HepG2 (cell line): ENCODE measurements around the gene HTR7. TPM values are rescaled to one million over a fixed set of nuclear protein-coding genes. Genes with fewer than 3 reads are reported as not detected.

Source experiments
- ATAC-seq: fragments of 200-7000 bp; cut with Tn5 transposase; 3 replicates; pipeline ENCODE4 v1.9.1; 2020; ENCODE audit warnings: mild to moderate bottlenecking, moderate library complexity
- BruUV-seq: library from RNA; stranded (reverse); fragments of 400-500 nt; replicated peaks from 2 replicates; lab custom pipeline; 2021; lab: Mats Ljungman, UMichigan
- CTCF ChIA-PET: fragments of 300-600 bp; formaldehyde crosslinking; extraction: SDS; loops from one replicate; lab custom pipeline; 2021; ENCODE audit warnings: low total read pairs, inconsistent platforms, low intra/inter-chr PET ratio; lab: Yijun Ruan, JAX
- POLR2A ChIA-PET: fragments of 350-600 bp; sonication (Branson Sonifier 250); formaldehyde crosslinking; loops from one replicate; lab custom pipeline; 2020; ENCODE audit warnings: antibody characterized with exemption, inconsistent platforms; lab: Yijun Ruan, JAX
- DNase-seq: peaks from one replicate; pipeline ENCODE4 v3.0.0-alpha.2; 2015; ENCODE audit warnings: low spot score
- FAIRE-seq: peaks from 3 replicates; lab custom pipeline; 2011; peaks lifted over from hg19 to GRCh38; lab: Jason Lieb, UNC
- H2AFZ ChIP-seq: one replicate; pipeline ENCODE4 v1.6.1; 2011; ENCODE audit warnings: low read length, inconsistent platforms
- H3K27ac ChIP-seq: fragments of 300-600 bp; 3 replicates; pipeline ENCODE4 v1.8.0; 2011; ENCODE audit warnings: mixed run types, mild to moderate bottlenecking, mixed read lengths, low read length, inconsistent platforms; ENCODE audit not compliant: insufficient read depth; ENCODE audit errors: extremely low read length
- H3K27me3 ChIP-seq, 2 experiments: fragments of 200-600 bp in 1 of 2; 2 replicates in 1 of 2; 3 replicates in 1 of 2; pipeline versions ENCODE4 v1.6.0 to v1.8.0; 2011; ENCODE audit warnings: low read length in 2 of 2, mild to moderate bottlenecking in 2 of 2, moderate library complexity in 2 of 2, inconsistent platforms in 1 of 2; ENCODE audit not compliant: insufficient read depth in 2 of 2, control insufficient read depth in 1 of 2
- H3K36me3 ChIP-seq, 2 experiments: fragments of 200-600 bp in 1 of 2; replicated peaks in 1 of 2; 2 replicates in 1 of 2; 3 replicates in 1 of 2; pipeline versions ENCODE4 v1.5.1 to v1.8.0; 2011; ENCODE audit warnings: low read length in 2 of 2, inconsistent platforms in 1 of 2; ENCODE audit not compliant: insufficient read depth in 2 of 2, control insufficient read depth in 1 of 2
- H3K4me1 ChIP-seq: 2 replicates; pipeline ENCODE4 v1.5.1; 2012; ENCODE audit warnings: low read length, inconsistent platforms; ENCODE audit not compliant: insufficient read depth
- H3K4me2 ChIP-seq: 2 replicates; pipeline ENCODE4 v1.6.0; 2011; ENCODE audit warnings: low read depth, low read length, inconsistent platforms
- H3K4me3 ChIP-seq, 3 experiments: fragments of 200-600 bp in 1 of 3; sonication (generic), shearing (Covaris generic) in 1 of 3; replicated peaks in 1 of 3; 2 replicates each; pipeline ENCODE4 v1.5.1; 2011 to 2016; ENCODE audit warnings: low read length in 3 of 3, inconsistent platforms in 2 of 3, low read depth in 2 of 3, mild to moderate bottlenecking in 2 of 3, control low read depth in 1 of 3, mixed read lengths in 1 of 3; ENCODE audit not compliant: insufficient read depth in 1 of 3
- H3K79me2 ChIP-seq: one replicate; pipeline ENCODE4 v1.6.1; 2011; ENCODE audit warnings: low read length, inconsistent platforms; ENCODE audit not compliant: insufficient read depth
- H3K9ac ChIP-seq: 2 replicates; pipeline ENCODE4 v1.6.0; 2011; ENCODE audit warnings: mild to moderate bottlenecking, low read depth, low read length, inconsistent platforms; ENCODE audit not compliant: insufficient read depth
- H3K9me3 ChIP-seq: 2 replicates; pipeline ENCODE4 v1.5.1; 2012; ENCODE audit warnings: mild to moderate bottlenecking, low read length
- H4K20me1 ChIP-seq: 2 replicates; pipeline ENCODE4 v1.6.0; 2011; ENCODE audit warnings: inconsistent platforms, mild to moderate bottlenecking, low read length, moderate library complexity; ENCODE audit not compliant: insufficient read depth
- ARNTL ChIP-seq: sonication (generic); formaldehyde crosslinking; IDR thresholded peaks from 2 replicates; pipeline ENCODE4 v1.4.0; 2020; ENCODE audit warnings: mild to moderate bottlenecking, missing genetic modification reagents
- ATF6 ChIP-seq: sonication (generic); formaldehyde crosslinking; conservative IDR thresholded peaks from 2 replicates; pipeline ENCODE4 v1.4.0; 2020; ENCODE audit warnings: missing genetic modification reagents
- FIP1L1 ChIP-seq: fragments of 200-400 bp; formaldehyde crosslinking; IDR thresholded peaks from 2 replicates; pipeline ENCODE4 v1.6.1; 2018; ENCODE audit warnings: low read depth, mild to moderate bottlenecking, low read length, moderate library complexity, borderline replicate concordance; ENCODE audit not compliant: insufficient read depth
- FOXP1 ChIP-seq, 2 experiments: fragments of 450-650 bp in 1 of 2; IDR thresholded peaks; 2 replicates each; pipeline ENCODE4 v1.6.1; 2017 to 2018; ENCODE audit warnings: antibody characterized with exemption in 1 of 2
- GLMP ChIP-seq: sonication (generic); formaldehyde crosslinking; IDR thresholded peaks from 2 replicates; pipeline ENCODE4 v1.9.0; 2021; ENCODE audit warnings: missing genetic modification reagents, mild to moderate bottlenecking, borderline replicate concordance
- KLF9 ChIP-seq: IDR thresholded peaks from 2 replicates; pipeline ENCODE4 v1.6.1; 2016; ENCODE audit warnings: low read depth
- MATR3 ChIP-seq: sonication (generic); formaldehyde crosslinking; IDR thresholded peaks from 2 replicates; pipeline ENCODE4 v1.4.0; 2020; ENCODE audit warnings: missing genetic modification reagents
- MZF1 ChIP-seq: sonication (generic); formaldehyde crosslinking; IDR thresholded peaks from 2 replicates; pipeline ENCODE4 v1.8.1; 2023; ENCODE audit warnings: mild to moderate bottlenecking, missing genetic modification reagents, borderline replicate concordance
- RBFOX2 ChIP-seq: fragments of 200-400 bp; formaldehyde crosslinking; IDR thresholded peaks from 2 replicates; pipeline ENCODE4 v1.6.1; 2017; ENCODE audit warnings: low read depth, mild to moderate bottlenecking, low read length
- REL ChIP-seq: sonication (generic); formaldehyde crosslinking; conservative IDR thresholded peaks from 2 replicates; pipeline ENCODE4 v1.8.0; 2022; ENCODE audit warnings: mild to moderate bottlenecking, missing genetic modification reagents, moderate library complexity
- SALL1 ChIP-seq: sonication (generic); formaldehyde crosslinking; IDR thresholded peaks from 2 replicates; pipeline ENCODE4 v1.8.0; 2022; ENCODE audit warnings: mild to moderate bottlenecking, missing genetic modification reagents
- ZNF230 ChIP-seq: sonication (generic); formaldehyde crosslinking; IDR thresholded peaks from 2 replicates; pipeline ENCODE4 v1.4.0; 2020; ENCODE audit warnings: mild to moderate bottlenecking, missing genetic modification reagents
- ZNF282 ChIP-seq: fragments of 450-650 bp; IDR thresholded peaks from 2 replicates; pipeline ENCODE4 v1.6.1; 2018; ENCODE audit not compliant: partially characterized antibody
- ZNF556 ChIP-seq: sonication (generic); formaldehyde crosslinking; IDR thresholded peaks from 2 replicates; pipeline ENCODE4 v1.4.0; 2020; ENCODE audit warnings: mild to moderate bottlenecking, missing genetic modification reagents, borderline replicate concordance
- ZNF572 ChIP-seq: sonication (generic); formaldehyde crosslinking; IDR thresholded peaks from 2 replicates; pipeline ENCODE4 v1.5.1; 2020; ENCODE audit warnings: mild to moderate bottlenecking, missing genetic modification reagents
- ZNF777 ChIP-seq: sonication (generic); formaldehyde crosslinking; IDR thresholded peaks from 2 replicates; pipeline ENCODE4 v1.4.0; 2020; ENCODE audit warnings: missing genetic modification reagents
- ZNF780A ChIP-seq: sonication (generic); formaldehyde crosslinking; IDR thresholded peaks from 2 replicates; pipeline ENCODE4 v1.8.0; 2022; ENCODE audit warnings: mild to moderate bottlenecking, missing genetic modification reagents, moderate library complexity
- in situ Hi-C: cut with HindIII; loops from 2 replicates; pipeline ENCODE4 v1.10.0; 2017; ENCODE audit warnings: low pct_unique_long_range_greater_than_20kb; ENCODE audit not compliant: extremely low pct_ligation_motif_present
- intact Hi-C: fragments of 100-400 bp; cut with micrococcal nuclease; formaldehyde crosslinking; loops from one replicate; pipeline ENCODE4 v1.10.0; 2022; ENCODE audit not compliant: unreplicated experiment
- polyA plus RNA-seq, 8 experiments: library from polyadenylated mRNA; depleted of rRNA in 3 of 8; stranded (reverse) in 7 of 8; unstranded in 1 of 8; fragments of >200 nt; fragmentation: Illumina TruSeq in 4 of 8; extraction: Trizol in 4 of 8; gene quantifications; 2 replicates each; pipeline versions ENCODE4 v1.2.1 to v1.2.3, GENCODE V29; 2011 to 2016; ENCODE audit warnings: low read depth in 4 of 8, missing spikeins in 1 of 8, mixed read lengths in 1 of 8; ENCODE audit not compliant: insufficient read depth in 1 of 8
- total RNA-seq, 5 experiments: library from RNA; depleted of rRNA; stranded (reverse); fragments of >200 nt; fragmentation: Illumina TruSeq; extraction: Trizol; gene quantifications; 2 replicates each; pipeline ENCODE4 v1.2.3, GENCODE V29; 2016; ENCODE audit warnings: low read depth in 1 of 5

Gene HTR7
- total and polyA plus RNA-seq, 2 of the 13 experiments (the other 11 are each of a cell fraction or from before 2014, with no cell fraction given), result 0.04 TPM; not detected in 1

GRCh38 chr10:90799172-90799571, 58.7 kb downstream of the HTR7 start (continued):
- TF ChIP-seq ZNF780A (CRISPR knock-in tag), result no peak
- no peak for TF ChIP-seq KLF9 (CRISPR knock-in tag)
- TF ChIP-seq MZF1, result no peak
- no peak for TF ChIP-seq ZNF556

- Histone ChIP-seq H3K9ac (no peak overlapping the region), H3K27ac (no peak overlapping the region), H3K4me3 (no peak overlapping the region), H3K9me3 (no peaks in the 10 kb centered on the region), H2AFZ (no peak overlapping the region), H3K27me3 (no peaks in the 10 kb centered on the region), H3K4me1 (no peaks in the 10 kb centered on the region), H3K4me2 (no peak overlapping the region), H3K79me2 (no peaks in the 10 kb centered on the region), H3K36me3 (no peaks in the 10 kb centered on the region), H4K20me1 (no peaks in the 10 kb centered on the region)
- intact Hi-C loops (no loop called here), in situ Hi-C loops (no loop called here)
- ATAC-seq, result no peak
- no peak for FAIRE-seq
- TF ChIP-seq ATF6 (CRISPR knock-in tag), result no peak
- no peak for TF ChIP-seq RBFOX2
- TF ChIP-seq ARNTL, result no peak
- TF ChIP-seq ZNF230 (CRISPR knock-in tag), result no peak
- TF ChIP-seq SALL1 (CRISPR knock-in tag), result no peak
- TF ChIP-seq FOXP1 (IDR thresholded peaks at IDR 0.05), result no peak
- TF ChIP-seq FOXP1 (CRISPR knock-in tag; IDR thresholded peaks at IDR 0.05), result no peak
- TF ChIP-seq FIP1L1, result no peak
- TF ChIP-seq ZNF777, result no peak
- TF ChIP-seq ZNF572 (CRISPR knock-in tag), result no peak
- TF ChIP-seq REL, result no peak
- TF ChIP-seq ZNF282, result no peak
- TF ChIP-seq GLMP, result no peak
- no peak for TF ChIP-seq MATR3 (CRISPR knock-in tag)
- CTCF ChIA-PET, result no interaction called here
- no peak for DNase-seq
- POLR2A ChIA-PET, result no interaction called here
- BruUV-seq, result no TSS peak
Observed at GRCh38 chr10:90798482-90798881, 59.4 kb downstream of the HTR7 start.
